ENCODE results near the gene ISM2.

ISM2 gene

GRCh38 chr14:77458249-77458950, 40.2 kb downstream of the ISM2 start:
- peak; percentile 26 for DNase-seq

- peak; percentile 96 for DNase-seq
Measured at GRCh38 chr14:77457522-77458248, 40.9 kb downstream of the ISM2 start, which contains the start of the genes AHSA1 and VIPAS39. Gene AHSA1 (plus strand): TSS chr14:77458093. CDS start chr14:77458190, 97 bp downstream. Gene VIPAS39 (minus strand): TSS chr14:77457601. CDS start chr14:77454102, 3,499 bp downstream.

- DNase-seq = no peak
Measured at GRCh38 chr14:77457115-77457521, 41.5 kb downstream of the ISM2 start.

GRCh38 chr14:77455966-77456640, 42.5 kb downstream of the ISM2 start:
- DNase-seq = no peak

GRCh38 chr14:77442196-77442595, 56.4 kb downstream of the ISM2 start:
- DNase-seq = no peak

- no peak for DNase-seq
Measured at GRCh38 chr14:77439861-77440260, 58.8 kb downstream of the ISM2 start.

GRCh38 chr14:77438596-77438995, 60.0 kb downstream of the ISM2 start:
- no peak for DNase-seq

GRCh38 chr14:77436042-77436441, 62.6 kb downstream of the ISM2 start:
- no peak for DNase-seq

- DNase-seq = no peak
Measured at GRCh38 chr14:77426396-77426795, 72.2 kb downstream of the ISM2 start.

- no peak for DNase-seq
Measured at GRCh38 chr14:77424862-77425261, 73.8 kb downstream of the ISM2 start.
